Stimulated activated CD8-positive, alpha-beta memory T cell treated with anti-CD3 and anti-CD28 coated beads, Interleukin-2, amount 100 ng/mL, for 1 hour (primary cell): ENCODE measurements around the gene PIGQ.

ENCODE experiments used
- DNase-seq, 2 donors: peaks; one replicate each; pipeline ENCODE4 v3.0.0-alpha.2; 2020; ENCODE audit warnings: low read depth in 2 of 2

PIGQ gene

GRCh38 chr16:534135-534534 is 35.6 kb upstream of the PIGQ start:
- no peak for DNase-seq

GRCh38 chr16:534856-535445 is 34.8 kb upstream of the PIGQ start:
- no peak for DNase-seq

GRCh38 chr16:535446-536405 is 34.0 kb upstream of the PIGQ start:
- DNase-seq = no peak

- DNase-seq = no peak
Observed at GRCh38 chr16:536746-537145, 33.0 kb upstream of the PIGQ start.

- DNase-seq = no peak
Observed at GRCh38 chr16:537415-538335, 32.1 kb upstream of the PIGQ start.

- DNase-seq = no peak
Observed at GRCh38 chr16:539901-540530, 29.8 kb upstream of the PIGQ start.

GRCh38 chr16:540645-541340 is 29.0 kb upstream of the PIGQ start:
- no peak for DNase-seq

GRCh38 chr16:543301-544164 is 26.2 kb upstream of the PIGQ start:
- no peak for DNase-seq

- DNase-seq = no peak
Observed at GRCh38 chr16:544517-544916, 25.3 kb upstream of the PIGQ start.

- DNase-seq = peak in 1 of 2 donors; percentile 38
Observed at GRCh38 chr16:546909-547770, 22.6 kb upstream of the PIGQ start.

GRCh38 chr16:548586-548985 is 21.2 kb upstream of the PIGQ start:
- DNase-seq = no peak

- DNase-seq = no peak
Observed at GRCh38 chr16:549544-550263, 20.1 kb upstream of the PIGQ start.

GRCh38 chr16:551210-551609 is 18.6 kb upstream of the PIGQ start:
- DNase-seq = no peak

GRCh38 chr16:552171-552570 is 17.6 kb upstream of the PIGQ start:
- DNase-seq = no peak

GRCh38 chr16:553601-554296 is 16.0 kb upstream of the PIGQ start:
- no peak for DNase-seq

GRCh38 chr16:554297-554621 is 15.5 kb upstream of the PIGQ start:
- DNase-seq = no peak

- no peak for DNase-seq
Observed at GRCh38 chr16:554640-555365, 15.0 kb upstream of the PIGQ start.
